ENCODE measurements around the gene ZNF512B. TPM values are rescaled to one million over a fixed set of nuclear protein-coding genes. Genes with fewer than 3 reads are reported as not detected.
"Not testable (repeated sequence)": the region's sequence is repeated elsewhere in the genome, so short reads cannot be mapped to it uniquely, and the experiment has no call there.

ZNF512B gene
- total RNA-seq, 1 experiment from 2014 or later: 58.1 TPM

- Mint-ChIP-seq H3K9me3 (ENCODE audit: low read depth, unreplicated experiment) (no peaks in the 10 kb centered on the region), H3K4me3 (ENCODE audit: low read depth, unreplicated experiment) (peak overlapping the region; percentile 81), H3K4me1 (ENCODE audit: low read depth, unreplicated experiment) (peaks cover 58% of the 10 kb centered on the region), H3K27me3 (ENCODE audit: unreplicated experiment) (no peaks in the 10 kb centered on the region), H3K36me3 (ENCODE audit: insufficient read depth, unreplicated experiment) (peaks cover 77% of the 10 kb centered on the region), H3K27ac (ENCODE audit: unreplicated experiment) (peak overlapping the region; percentile 52)
- BruUV-seq (replicated peaks): no TSS peak
- CTCF ChIA-PET: interaction anchor here (0.7 to 2.5 kb wide), 5 partner anchors 22 to 441 kb away, joined by 4 to 26 read pairs (median 17); partner anchors contain the start of genes PTK6 and UCKL1
- no peak for TF ChIP-seq CTCF (IDR thresholded peaks at IDR 0.05; ENCODE audit: unreplicated experiment)
- intact Hi-C loops (cut with micrococcal nuclease; ENCODE audit: unreplicated experiment): no loop called here
- DNase-seq: no peak
Observed at GRCh38 chr20:63979229-63979556, 9.5 kb upstream of the ZNF512B start.

- H3K4me3 Mint-ChIP-seq (ENCODE audit: low read depth, unreplicated experiment): peak overlapping the region; percentile 81
- TSS peak; percentile 29 for BruUV-seq (replicated peaks)
Observed at GRCh38 chr20:63978319-63979228, 8.8 kb upstream of the ZNF512B start.

GRCh38 chr20:63977739-63978276 is 8.1 kb upstream of the ZNF512B start:
- Mint-ChIP-seq H3K27me3 (ENCODE audit: unreplicated experiment) (no peaks in the 10 kb centered on the region), H3K9me3 (ENCODE audit: low read depth, unreplicated experiment) (no peaks in the 10 kb centered on the region), H3K4me3 (ENCODE audit: low read depth, unreplicated experiment) (peak overlapping the region; percentile 81), H3K27ac (ENCODE audit: unreplicated experiment) (peak overlapping the region; percentile 52), H3K36me3 (ENCODE audit: insufficient read depth, unreplicated experiment) (peaks cover 77% of the 10 kb centered on the region), H3K4me1 (ENCODE audit: low read depth, unreplicated experiment) (peaks cover 68% of the 10 kb centered on the region)
- peak; percentile 60 for DNase-seq
- intact Hi-C loops (cut with micrococcal nuclease; ENCODE audit: unreplicated experiment): no loop called here
- BruUV-seq (replicated peaks): no TSS peak
- no peak for TF ChIP-seq CTCF (IDR thresholded peaks at IDR 0.05; ENCODE audit: unreplicated experiment)
- CTCF ChIA-PET: interaction anchor here (0.6 to 0.9 kb wide), 2 partner anchors 41 to 441 kb away, joined by 3 read pairs; partner anchors contain the start of gene PTK6

More at GRCh38 chr20:63978319-63979228, 8.8 kb upstream of the ZNF512B start:
- DNase-seq: peak; percentile 97
- Mint-ChIP-seq H3K4me1 (ENCODE audit: low read depth, unreplicated experiment) (peaks cover 64% of the 10 kb centered on the region), H3K27me3 (ENCODE audit: unreplicated experiment) (no peaks in the 10 kb centered on the region), H3K9me3 (ENCODE audit: low read depth, unreplicated experiment) (no peaks in the 10 kb centered on the region), H3K27ac (ENCODE audit: unreplicated experiment) (peak overlapping the region; percentile 52), H3K36me3 (ENCODE audit: insufficient read depth, unreplicated experiment) (peaks cover 77% of the 10 kb centered on the region)
- intact Hi-C loops (cut with micrococcal nuclease; ENCODE audit: unreplicated experiment): no loop called here
- no peak for TF ChIP-seq CTCF (IDR thresholded peaks at IDR 0.05; ENCODE audit: unreplicated experiment)
- CTCF ChIA-PET: interaction anchor here (0.9 to 2.5 kb wide), 5 partner anchors 22 to 442 kb away, joined by 3 to 26 read pairs (median 17); partner anchors contain the start of genes PTK6 and UCKL1

- Mint-ChIP-seq H3K27ac (ENCODE audit: unreplicated experiment) (peak overlapping the region; percentile 13), H3K4me3 (ENCODE audit: low read depth, unreplicated experiment) (peak overlapping the region; percentile 81)
Observed at GRCh38 chr20:63976980-63977738, 7.4 kb upstream of the ZNF512B start.

GRCh38 chr20:63976511-63976910 is 6.8 kb upstream of the ZNF512B start:
- H3K27me3 Mint-ChIP-seq (ENCODE audit: unreplicated experiment); BruUV-seq (replicated peaks); H3K4me3 Mint-ChIP-seq (ENCODE audit: low read depth, unreplicated experiment); H3K27ac Mint-ChIP-seq (ENCODE audit: unreplicated experiment); DNase-seq; intact Hi-C loops (cut with micrococcal nuclease; ENCODE audit: unreplicated experiment); CTCF ChIA-PET; H3K9me3 Mint-ChIP-seq (ENCODE audit: low read depth, unreplicated experiment): not testable (repeated sequence)
- H3K36me3 Mint-ChIP-seq (ENCODE audit: insufficient read depth, unreplicated experiment): peaks cover 72% of the 10 kb centered on the region
- peaks cover 60% of the 10 kb centered on the region for H3K4me1 Mint-ChIP-seq (ENCODE audit: low read depth, unreplicated experiment)

More at GRCh38 chr20:63976980-63977738, 7.4 kb upstream of the ZNF512B start:
- BruUV-seq (replicated peaks): no TSS peak
- DNase-seq: no peak
- peaks cover 66% of the 10 kb centered on the region for H3K4me1 Mint-ChIP-seq (ENCODE audit: low read depth, unreplicated experiment)
- no peaks in the 10 kb centered on the region for H3K9me3 Mint-ChIP-seq (ENCODE audit: low read depth, unreplicated experiment)
- CTCF ChIA-PET: interaction anchor here (0.6 to 0.9 kb wide), 2 partner anchors 41 to 440 kb away, joined by 3 read pairs; partner anchors contain the start of gene PTK6
- peaks cover 77% of the 10 kb centered on the region for H3K36me3 Mint-ChIP-seq (ENCODE audit: insufficient read depth, unreplicated experiment)
- intact Hi-C loops (cut with micrococcal nuclease; ENCODE audit: unreplicated experiment): no loop called here
- no peak for TF ChIP-seq CTCF (IDR thresholded peaks at IDR 0.05; ENCODE audit: unreplicated experiment)
- no peaks in the 10 kb centered on the region for H3K27me3 Mint-ChIP-seq (ENCODE audit: unreplicated experiment)

Data from Calu3 (cell line).